ENCODE results near the gene THEM5. TPM values are rescaled to one million over a fixed set of nuclear protein-coding genes. Genes with fewer than 3 reads are reported as not detected.

Gene THEM5
- polyA plus RNA-seq, 3 donors, result not detected

DNA sequence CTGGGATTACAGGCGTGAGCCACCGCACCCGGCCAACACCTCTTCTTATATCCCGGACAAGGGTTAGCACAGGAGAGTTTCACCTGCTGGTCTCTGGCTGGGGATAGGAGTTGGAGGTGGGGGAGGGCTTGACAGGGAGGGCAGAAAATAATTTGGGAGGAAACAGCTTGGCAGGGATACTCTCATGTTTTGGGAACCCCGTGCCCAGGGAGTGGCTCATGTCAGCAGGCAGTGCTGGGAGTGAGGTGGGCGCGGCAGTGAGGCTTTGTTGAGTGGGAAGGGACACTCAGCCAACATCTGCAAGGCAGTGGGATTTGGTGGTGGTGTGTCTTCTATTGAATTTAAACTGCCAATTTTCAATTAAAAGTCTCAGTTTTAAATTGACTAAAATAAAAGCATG lies 1.1 kb upstream of the THEM5 start:
- H3K9me3 Mint-ChIP-seq, result peaks cover 0 to 8% (median 1%) of the 10 kb centered on the region in 7 donors
- intact Hi-C loops (cut with micrococcal nuclease), result no loop called here

DNA sequence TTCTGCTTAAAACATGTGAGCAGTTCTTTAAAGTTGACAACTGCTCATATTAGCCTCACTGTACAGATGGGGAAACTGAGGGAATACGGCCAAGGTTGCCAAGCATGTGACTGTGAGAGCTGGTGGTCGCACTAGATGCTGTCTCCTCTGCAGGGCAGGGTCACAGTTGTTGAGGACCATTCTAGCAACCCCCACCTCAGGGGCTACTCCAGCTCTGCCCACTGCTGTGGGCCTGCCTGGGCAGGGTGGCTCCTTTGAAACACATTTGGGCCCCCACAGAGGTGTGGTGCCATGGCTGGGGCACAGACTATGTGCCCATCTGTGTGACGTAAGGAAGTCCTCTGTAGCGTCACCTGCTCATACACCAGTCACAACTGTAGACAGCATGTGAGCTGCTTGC lies 779 bp downstream of the THEM5 start:
- Histone ChIP-seq H3K79me2 (ENCODE audit: insufficient read depth, low read length) (no peaks in the 10 kb centered on the region), H3K27ac (ENCODE audit: low read depth in 1 of 2, low read length in 2 of 2) (no peak overlapping the region), H3K9ac (ENCODE audit: insufficient read depth, low read length, poor library complexity, severe bottlenecking) (no peak overlapping the region), H3K27me3 (ENCODE audit: control insufficient read depth in 2 of 2, insufficient read depth in 2 of 2, low read length in 2 of 2) (peaks cover 3 to 26% of the 10 kb centered on the region in 2 donors), H3K4me3 (replicated peaks in 1 of 3; ENCODE audit: low read depth in 2 of 3, low read length in 3 of 3) (no peak overlapping the region), H3K9me3 (replicated peaks in 1 of 2; ENCODE audit: control insufficient read depth in 1 of 2, insufficient read depth in 1 of 2, low read length in 2 of 2) (no peaks in the 10 kb centered on the region), H4K20me1 (ENCODE audit: insufficient read depth, low read length) (no peaks in the 10 kb centered on the region), H2AFZ (ENCODE audit: insufficient read depth, low read depth, low read length, poor library complexity, severe bottlenecking) (no peak overlapping the region), H3K36me3 (replicated peaks in 1 of 2; ENCODE audit: control insufficient read depth in 1 of 2, insufficient read depth in 2 of 2, low read length in 2 of 2) (no peaks in the 10 kb centered on the region), H3K4me2 (replicated peaks; ENCODE audit: extremely low read depth, low read length, poor library complexity, severe bottlenecking) (no peak overlapping the region), H3K4me1 (ENCODE audit: control insufficient read depth in 1 of 2, insufficient read depth in 2 of 2, low read length in 2 of 2) (peaks cover 17 to 21% of the 10 kb centered on the region in 2 donors)
- 80% methylated on average over 3 of the region's 4 CpGs for WGBS (ENCODE audit: insufficient coverage)
- Mint-ChIP-seq H3K4me3 (no peak overlapping the region), H3K27ac (no peak overlapping the region), H3K36me3 (no peaks in the 10 kb centered on the region), H3K9me3 (peaks cover 0 to 8% (median 0%) of the 10 kb centered on the region in 7 donors), H3K4me1 (peaks cover 29% of the 10 kb centered on the region), H3K27me3 (ENCODE audit: low read depth in 3 of 3) (peaks cover 19 to 30% (median 20%) of the 10 kb centered on the region in 3 donors)
- TF ChIP-seq, protein P1, sequence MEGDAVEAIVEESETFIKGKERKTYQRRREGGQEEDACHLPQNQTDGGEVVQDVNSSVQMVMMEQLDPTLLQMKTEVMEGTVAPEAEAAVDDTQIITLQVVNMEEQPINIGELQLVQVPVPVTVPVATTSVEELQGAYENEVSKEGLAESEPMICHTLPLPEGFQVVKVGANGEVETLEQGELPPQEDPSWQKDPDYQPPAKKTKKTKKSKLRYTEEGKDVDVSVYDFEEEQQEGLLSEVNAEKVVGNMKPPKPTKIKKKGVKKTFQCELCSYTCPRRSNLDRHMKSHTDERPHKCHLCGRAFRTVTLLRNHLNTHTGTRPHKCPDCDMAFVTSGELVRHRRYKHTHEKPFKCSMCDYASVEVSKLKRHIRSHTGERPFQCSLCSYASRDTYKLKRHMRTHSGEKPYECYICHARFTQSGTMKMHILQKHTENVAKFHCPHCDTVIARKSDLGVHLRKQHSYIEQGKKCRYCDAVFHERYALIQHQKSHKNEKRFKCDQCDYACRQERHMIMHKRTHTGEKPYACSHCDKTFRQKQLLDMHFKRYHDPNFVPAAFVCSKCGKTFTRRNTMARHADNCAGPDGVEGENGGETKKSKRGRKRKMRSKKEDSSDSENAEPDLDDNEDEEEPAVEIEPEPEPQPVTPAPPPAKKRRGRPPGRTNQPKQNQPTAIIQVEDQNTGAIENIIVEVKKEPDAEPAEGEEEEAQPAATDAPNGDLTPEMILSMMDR (IDR thresholded peaks at IDR 0.05), result no peak
- intact Hi-C loops (cut with micrococcal nuclease), result no loop called here
- DNase-seq, result no peak

More for the DNA sequence above, 1.1 kb upstream of the THEM5 start:
- Histone ChIP-seq H3K4me1 (ENCODE audit: control insufficient read depth in 1 of 2, insufficient read depth in 2 of 2, low read length in 2 of 2) (peaks cover 31 to 35% of the 10 kb centered on the region in 2 donors), H3K27me3 (ENCODE audit: control insufficient read depth in 2 of 2, insufficient read depth in 2 of 2, low read length in 2 of 2) (peaks cover 0 to 8% of the 10 kb centered on the region in 2 donors), H2AFZ (ENCODE audit: insufficient read depth, low read depth, low read length, poor library complexity, severe bottlenecking) (no peak overlapping the region), H3K9me3 (replicated peaks in 1 of 2; ENCODE audit: control insufficient read depth in 1 of 2, insufficient read depth in 1 of 2, low read length in 2 of 2) (no peaks in the 10 kb centered on the region), H3K27ac (ENCODE audit: low read depth in 1 of 2, low read length in 2 of 2) (no peak overlapping the region), H4K20me1 (ENCODE audit: insufficient read depth, low read length) (no peaks in the 10 kb centered on the region), H3K36me3 (replicated peaks in 1 of 2; ENCODE audit: control insufficient read depth in 1 of 2, insufficient read depth in 2 of 2, low read length in 2 of 2) (no peaks in the 10 kb centered on the region), H3K4me3 (replicated peaks in 1 of 3; ENCODE audit: low read depth in 2 of 3, low read length in 3 of 3) (no peak overlapping the region), H3K9ac (ENCODE audit: insufficient read depth, low read length, poor library complexity, severe bottlenecking) (no peak overlapping the region), H3K4me2 (replicated peaks; ENCODE audit: extremely low read depth, low read length, poor library complexity, severe bottlenecking) (no peak overlapping the region), H3K79me2 (ENCODE audit: insufficient read depth, low read length) (no peaks in the 10 kb centered on the region)
- 98% methylated on average over 7 of the region's 7 CpGs for WGBS (ENCODE audit: insufficient coverage)
- TF ChIP-seq, protein P1 (IDR thresholded peaks at IDR 0.05), result no peak
- Mint-ChIP-seq H3K36me3 (no peaks in the 10 kb centered on the region), H3K4me1 (peaks cover 40% of the 10 kb centered on the region), H3K4me3 (no peak overlapping the region), H3K27me3 (ENCODE audit: low read depth in 3 of 3) (peaks cover 2 to 12% (median 9%) of the 10 kb centered on the region in 3 donors), H3K27ac (peak overlapping the region in 1 of 7 donors; percentile 66)
- DNase-seq, result no peak
